GM18861 (cell line): ENCODE results near the gene HOMEZ.
"Not testable (repeated sequence)": the region's sequence is repeated elsewhere in the genome, so short reads cannot be mapped to it uniquely, and the experiment has no call there.

Experiments
- ATAC-seq: cut with Tn5 transposase; IDR thresholded peaks from one replicate; pipeline ENCODE4 v1.9.1; 2021; ENCODE audit not compliant: unreplicated experiment

The HOMEZ gene, protein sequence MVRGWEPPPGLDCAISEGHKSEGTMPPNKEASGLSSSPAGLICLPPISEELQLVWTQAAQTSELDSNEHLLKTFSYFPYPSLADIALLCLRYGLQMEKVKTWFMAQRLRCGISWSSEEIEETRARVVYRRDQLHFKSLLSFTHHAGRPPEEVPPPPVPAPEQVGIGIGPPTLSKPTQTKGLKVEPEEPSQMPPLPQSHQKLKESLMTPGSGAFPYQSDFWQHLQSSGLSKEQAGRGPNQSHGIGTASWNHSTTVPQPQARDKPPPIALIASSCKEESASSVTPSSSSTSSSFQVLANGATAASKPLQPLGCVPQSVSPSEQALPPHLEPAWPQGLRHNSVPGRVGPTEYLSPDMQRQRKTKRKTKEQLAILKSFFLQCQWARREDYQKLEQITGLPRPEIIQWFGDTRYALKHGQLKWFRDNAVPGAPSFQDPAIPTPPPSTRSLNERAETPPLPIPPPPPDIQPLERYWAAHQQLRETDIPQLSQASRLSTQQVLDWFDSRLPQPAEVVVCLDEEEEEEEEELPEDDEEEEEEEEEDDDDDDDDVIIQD

DNA sequence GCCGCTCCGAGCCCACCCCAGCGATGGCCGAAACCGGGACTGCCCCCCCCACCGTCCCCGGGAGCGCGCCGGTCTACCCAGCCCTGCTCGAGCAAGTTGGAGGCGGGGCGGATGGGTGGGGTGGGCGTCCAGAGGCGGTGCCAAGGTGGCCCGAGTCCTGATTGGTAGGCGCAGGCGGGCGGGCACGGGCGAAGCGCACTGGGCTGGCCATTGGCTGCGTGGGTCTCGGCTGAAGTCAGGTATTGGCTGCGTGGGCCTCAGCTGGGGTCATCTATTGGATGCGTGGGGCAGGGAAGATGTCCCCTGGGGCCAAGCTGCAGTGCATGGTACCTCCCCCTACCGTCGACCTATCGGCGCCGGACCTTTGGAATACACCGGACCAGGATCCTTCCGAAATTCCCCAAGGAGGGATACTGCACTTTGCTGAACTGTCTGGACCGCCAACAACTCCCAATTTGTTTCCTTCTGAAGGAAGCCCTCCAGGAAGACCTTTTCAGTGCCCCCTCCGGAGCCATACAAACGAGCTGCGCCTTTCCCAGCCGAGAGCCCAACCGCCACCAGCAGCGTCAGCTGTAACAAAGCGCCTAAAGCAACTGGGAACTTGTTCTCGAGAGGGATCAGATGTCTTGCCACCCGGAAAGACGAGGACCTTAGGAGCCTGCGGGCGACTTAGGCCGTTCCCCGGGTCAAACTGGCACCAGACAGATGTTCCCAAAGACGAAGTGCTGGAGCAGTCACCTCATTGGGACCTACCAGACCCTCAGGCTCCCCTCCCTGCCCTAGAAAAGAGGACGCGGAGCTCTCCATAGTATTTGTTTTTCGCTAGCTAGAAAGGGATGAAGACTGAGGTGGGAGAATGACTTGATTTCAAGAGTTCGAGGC lies at the start of gene HOMEZ:
HOMEZ (minus strand) TSS at position 113 of the 882 bp plus-strand sequence. CDS start 180 bp downstream, outside the sequence.
- ATAC-seq = peak; percentile 92

DNA sequence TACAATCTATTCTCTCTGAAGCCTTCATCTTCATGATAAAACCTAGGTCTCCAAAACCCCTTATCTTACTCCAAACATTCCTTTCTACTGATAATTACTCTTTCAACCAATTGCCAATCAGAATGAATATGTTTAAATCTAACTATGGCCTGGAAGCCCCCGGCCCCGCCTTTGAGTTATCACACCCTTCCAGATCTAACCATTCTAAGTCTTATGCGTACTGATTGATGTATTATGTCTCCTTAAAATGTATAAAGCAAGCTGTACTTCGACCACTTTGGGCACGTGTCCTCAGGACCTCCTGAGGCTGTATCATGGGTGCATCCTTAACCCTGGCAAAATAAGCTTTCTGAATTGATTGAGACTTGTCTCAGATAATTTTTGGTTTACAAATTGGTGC lies 49.7 kb upstream of the HOMEZ start:
- ATAC-seq = no peak

DNA sequence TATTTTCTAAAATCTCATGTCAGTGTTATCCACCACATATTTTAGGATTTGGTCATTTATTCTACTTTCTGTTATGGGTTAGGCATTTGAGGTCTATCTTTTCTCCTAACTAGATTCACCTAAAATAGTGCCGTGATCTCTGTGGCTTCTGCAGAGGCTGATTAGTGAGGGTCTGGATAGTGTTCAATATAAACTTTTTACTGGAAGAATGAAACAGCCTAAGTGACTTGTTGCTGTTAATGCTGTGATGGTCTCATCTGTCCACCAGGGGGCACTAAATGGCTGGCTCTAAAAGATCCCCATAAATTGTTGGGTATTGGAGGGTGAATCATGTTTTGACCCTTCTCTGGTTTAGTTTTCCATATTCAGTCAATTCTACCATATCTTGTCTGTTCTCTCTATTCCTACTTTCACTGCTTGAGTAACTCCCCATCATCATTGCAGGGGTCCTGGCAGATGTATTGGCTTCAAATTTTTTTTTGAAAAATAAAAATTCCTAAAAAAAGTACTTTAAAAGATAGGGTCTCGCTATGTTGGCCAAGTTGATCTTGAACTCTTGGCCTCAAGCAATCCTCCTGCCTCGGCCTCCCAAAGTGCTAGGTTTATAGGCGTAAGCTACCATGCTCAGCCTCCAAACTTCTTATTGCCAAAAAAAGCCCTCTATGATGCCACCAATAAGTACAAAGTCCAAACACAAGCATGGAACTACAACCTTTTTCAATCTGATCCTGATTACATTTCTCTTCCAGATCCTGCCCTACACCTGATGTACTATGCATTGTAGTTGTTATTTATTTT lies 42.2 kb upstream of the HOMEZ start:
- ATAC-seq = peak; percentile 49

DNA sequence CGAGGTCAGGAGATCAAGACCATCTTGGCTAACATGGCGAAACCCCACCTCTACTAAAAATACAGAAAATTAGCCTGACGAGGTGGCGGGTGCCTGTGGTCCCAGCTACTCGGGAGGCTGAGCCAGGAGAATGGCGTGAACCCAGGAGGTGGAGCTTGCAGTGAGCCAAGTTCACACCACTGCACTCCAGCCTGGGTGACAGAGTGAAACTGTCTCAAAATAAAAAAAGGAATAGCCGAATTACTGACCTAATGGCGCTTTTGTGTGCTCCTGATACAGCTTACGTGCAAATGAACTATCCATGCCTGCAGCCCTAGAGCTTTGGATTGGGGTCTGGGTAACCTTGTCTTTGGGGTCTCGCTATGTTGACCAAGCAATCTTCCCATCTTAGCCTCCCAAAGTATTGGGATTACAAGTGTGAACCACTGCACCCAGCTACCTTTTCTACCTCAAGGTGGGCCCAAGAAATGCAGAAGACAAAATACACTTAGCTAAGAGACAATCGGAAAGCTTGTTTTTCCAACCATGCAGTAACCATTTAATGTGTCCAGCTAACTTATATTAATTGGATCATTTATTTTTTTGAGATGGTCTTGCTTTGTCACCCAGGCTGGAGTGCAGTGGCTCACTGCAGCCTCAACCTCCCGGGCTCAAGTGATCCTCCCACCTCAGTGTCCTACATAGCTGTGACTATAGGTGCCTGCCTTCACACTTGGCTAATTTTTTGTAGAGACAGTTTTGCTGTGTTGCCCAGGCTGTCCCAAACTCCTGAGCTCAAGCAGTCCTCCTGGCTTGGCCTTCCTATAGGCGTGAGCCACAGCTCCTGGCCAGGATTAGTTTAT lies 40.8 kb upstream of the HOMEZ start:
- no peak for ATAC-seq

DNA sequence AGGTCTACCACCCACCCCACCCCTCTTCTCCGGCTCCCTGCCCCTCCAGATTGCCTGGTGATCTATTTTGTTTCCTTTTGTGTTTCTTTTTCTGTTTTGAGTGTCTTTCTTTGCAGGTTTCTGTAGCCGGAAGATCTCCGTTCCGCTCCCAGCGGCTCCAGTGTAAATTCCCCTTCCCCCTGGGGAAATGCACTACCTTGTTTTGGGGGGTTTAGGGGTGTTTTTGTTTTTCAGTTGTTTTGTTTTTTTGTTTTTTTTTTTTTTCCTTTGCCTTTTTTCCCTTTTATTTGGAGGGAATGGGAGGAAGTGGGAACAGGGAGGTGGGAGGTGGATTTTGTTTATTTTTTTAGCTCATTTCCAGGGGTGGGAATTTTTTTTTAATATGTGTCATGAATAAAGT lies 39.8 kb upstream of the HOMEZ start:
- not testable (repeated sequence) for ATAC-seq

DNA sequence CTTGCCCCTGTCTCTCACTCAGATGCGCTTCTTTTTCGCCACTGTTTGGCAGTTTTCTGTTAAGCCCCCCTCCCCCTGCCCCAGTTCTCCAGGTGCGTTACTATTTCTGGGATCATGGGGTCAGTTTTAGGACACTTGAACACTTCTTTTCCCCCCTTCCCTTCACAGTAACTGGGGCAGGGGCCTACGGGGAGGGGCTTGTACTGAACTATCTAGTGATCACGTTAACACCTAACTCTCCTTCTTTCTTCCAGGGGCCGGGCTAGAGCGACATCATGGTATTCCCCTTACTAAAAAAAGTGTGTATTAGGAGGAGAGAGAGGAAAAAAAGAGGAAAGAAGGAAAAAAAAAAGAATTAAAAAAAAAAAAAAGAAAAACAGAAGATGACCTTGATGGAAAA lies 39.1 kb upstream of the HOMEZ start:
- ATAC-seq = no peak

DNA sequence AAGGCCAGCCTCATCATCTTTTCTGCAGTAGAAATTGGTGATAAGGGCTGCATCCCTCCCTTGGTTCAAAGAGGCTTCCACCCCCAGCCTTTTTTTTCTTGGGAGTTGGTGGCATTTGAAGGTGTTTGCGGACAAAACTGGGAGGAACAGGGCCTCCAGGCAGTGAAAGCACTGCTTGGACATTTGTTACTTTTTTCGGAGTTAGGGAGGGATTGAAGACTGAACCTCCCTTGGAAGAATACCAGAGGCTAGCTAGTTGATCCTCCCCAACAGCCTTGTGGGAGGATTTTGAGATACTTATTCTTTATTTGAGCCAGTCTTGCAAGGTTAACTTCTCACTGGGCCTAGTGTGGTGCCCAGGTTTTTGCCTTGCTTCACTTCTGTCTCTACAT lies 38.5 kb upstream of the HOMEZ start:
- no peak for ATAC-seq

DNA sequence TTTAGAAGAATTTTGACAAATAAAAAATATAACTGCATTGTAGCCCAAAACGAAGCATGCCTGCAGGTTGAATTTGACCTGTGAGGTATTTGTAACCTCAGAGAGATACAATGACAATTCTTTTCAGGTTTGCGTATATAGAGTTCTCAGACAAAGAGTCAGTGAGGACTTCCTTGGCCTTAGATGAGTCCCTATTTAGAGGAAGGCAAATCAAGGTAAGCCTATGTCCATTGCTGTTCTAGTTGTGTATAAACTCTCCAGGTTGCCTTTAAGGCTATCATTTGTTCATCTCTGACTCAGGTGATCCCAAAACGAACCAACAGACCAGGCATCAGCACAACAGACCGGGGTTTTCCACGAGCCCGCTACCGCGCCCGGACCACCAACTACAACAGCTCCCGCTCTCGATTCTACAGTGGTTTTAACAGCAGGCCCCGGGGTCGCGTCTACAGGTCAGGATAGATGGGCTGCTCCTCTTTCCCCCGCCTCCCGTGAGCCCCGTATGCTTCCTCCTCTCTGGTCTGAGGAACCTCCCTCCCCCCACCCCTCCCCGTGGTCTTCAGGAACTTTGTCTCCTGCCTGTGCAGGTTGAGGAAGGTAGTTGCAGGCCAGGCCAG lies 38.0 kb upstream of the HOMEZ start:
- ATAC-seq = no peak

DNA sequence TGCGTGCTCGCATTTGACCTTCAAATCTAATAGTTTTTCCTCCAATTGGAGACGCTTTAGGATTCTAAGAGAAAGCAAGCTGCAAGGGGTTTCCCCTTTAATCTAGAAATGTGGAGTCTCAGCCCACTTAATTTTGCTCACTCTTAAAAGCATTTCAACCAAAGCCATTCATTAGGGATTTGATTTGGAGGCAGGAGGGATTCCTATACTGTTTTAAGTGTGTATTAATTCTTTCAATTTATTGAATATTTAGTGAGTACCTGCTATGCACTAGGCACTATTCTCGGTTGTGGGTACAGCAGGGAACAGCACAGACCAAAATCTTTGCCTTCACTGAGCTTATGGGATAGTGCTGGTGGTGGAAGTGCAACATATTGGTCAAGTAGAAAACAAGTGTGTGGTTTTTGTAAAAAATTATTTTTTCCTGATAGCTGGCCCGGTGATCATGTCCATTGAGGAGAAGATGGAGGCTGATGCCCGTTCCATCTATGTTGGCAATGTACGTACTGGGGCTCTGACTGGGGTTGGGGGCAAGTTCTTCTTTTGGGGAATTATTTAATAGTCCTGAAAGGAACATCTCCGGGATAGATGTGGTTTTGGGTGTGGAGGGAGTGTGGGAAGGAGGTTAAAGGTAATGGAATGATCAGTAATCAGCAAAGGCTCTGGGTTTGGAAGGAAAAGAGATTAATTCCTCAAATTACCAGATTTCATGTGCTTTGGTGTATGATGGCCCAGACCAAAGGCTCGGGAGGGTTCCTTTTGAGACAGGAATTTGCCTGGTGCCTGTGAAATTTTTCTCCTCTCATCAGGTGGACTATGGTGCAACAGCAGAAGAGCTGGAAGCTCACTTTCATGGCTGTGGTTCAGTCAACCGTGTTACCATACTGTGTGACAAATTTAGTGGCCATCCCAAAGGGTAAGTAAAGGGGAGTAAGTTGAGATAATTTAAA lies 36.9 kb upstream of the HOMEZ start:
- ATAC-seq = no peak

DNA sequence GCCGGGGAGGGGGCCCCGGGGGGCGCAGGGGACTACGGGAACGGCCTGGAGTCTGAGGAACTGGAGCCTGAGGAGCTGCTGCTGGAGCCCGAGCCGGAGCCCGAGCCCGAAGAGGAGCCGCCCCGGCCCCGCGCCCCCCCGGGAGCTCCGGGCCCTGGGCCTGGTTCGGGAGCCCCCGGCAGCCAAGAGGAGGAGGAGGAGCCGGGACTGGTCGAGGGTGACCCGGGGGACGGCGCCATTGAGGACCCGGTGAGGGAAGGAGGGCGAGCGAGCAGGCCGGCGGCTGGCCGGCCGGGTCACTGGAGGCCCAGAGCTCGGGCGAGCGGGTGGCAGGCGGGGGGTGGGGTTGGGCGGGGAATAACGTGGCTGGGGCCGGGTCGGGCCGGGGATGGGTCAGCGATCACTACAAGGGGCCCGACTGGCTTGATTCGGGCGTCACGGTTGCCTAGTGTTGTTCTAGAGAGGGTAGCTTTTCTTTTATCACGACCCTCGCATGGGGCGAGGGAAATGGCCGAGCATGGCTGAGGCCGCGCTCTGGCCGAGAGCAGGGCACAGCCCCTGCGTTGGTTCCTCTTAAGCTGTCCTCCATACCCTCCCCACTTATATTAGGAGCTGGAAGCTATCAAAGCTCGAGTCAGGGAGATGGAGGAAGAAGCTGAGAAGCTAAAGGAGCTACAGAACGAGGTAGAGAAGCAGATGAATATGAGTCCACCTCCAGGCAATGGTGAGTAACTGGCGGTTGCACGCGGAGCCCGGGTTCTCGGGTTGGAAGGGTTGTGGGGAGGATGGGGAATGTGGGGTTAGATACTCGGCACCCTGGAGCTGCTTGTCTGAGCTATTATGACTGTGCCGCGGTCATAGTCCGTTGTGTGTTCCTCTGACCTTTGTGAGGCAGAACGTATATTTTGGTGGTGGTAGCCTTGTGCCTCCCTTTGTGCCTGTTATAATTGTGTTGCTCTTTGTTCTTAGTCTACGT lies 35.9 kb upstream of the HOMEZ start:
- no peak for ATAC-seq

DNA sequence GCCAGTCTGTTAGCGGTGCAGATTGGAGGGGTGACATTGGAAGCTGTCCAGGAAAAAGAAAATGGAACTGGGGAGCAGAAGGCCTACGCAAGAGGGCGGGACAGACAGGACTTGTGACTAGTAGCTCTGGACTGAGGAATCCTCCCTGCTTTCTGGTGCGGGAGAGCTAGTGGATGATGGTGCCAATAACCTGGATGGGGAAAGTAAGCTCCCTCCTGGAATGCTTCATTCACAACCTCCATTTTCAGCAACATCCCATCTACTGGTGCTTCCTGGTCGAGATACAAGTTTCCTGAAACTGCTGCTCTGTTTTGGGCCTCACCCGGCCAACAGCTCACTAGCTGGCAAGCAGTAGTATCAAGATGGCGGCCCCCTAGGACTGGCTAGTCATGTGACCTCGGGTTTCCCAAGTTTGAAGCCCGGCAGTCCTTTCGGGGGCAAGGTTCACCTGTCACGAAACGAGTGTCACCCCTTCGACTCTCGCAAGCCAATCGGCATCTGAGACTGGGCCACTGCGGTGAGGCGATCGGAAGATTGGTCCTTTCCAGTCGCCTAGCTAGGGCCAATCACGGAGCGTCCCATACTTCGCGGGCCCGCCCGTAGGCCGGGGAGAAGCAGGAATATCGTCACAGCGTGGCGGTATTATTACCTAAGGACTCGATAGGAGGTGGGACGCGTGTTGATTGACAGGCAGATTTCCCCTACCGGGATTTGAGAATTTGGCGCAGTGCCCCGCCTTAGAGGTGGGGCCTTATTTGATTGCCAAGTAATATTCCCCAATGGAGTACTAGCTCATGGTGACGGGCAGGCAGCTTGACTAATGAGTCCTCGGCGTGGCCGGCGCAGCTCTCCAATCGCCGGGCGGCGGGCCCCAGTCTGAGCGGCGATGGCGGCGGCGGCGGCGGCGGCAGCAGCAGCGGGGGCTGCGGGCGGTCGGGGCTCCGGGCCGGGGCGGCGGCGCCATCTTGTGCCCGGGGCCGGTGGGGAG lies 34.9 kb upstream of the HOMEZ start, which contains the start of gene PABPN1:
PABPN1 (plus strand) TSS at position 874 of the 988 bp plus-strand sequence; CDS start at position 887, 13 bp downstream.
- ATAC-seq = peak; percentile 92

DNA sequence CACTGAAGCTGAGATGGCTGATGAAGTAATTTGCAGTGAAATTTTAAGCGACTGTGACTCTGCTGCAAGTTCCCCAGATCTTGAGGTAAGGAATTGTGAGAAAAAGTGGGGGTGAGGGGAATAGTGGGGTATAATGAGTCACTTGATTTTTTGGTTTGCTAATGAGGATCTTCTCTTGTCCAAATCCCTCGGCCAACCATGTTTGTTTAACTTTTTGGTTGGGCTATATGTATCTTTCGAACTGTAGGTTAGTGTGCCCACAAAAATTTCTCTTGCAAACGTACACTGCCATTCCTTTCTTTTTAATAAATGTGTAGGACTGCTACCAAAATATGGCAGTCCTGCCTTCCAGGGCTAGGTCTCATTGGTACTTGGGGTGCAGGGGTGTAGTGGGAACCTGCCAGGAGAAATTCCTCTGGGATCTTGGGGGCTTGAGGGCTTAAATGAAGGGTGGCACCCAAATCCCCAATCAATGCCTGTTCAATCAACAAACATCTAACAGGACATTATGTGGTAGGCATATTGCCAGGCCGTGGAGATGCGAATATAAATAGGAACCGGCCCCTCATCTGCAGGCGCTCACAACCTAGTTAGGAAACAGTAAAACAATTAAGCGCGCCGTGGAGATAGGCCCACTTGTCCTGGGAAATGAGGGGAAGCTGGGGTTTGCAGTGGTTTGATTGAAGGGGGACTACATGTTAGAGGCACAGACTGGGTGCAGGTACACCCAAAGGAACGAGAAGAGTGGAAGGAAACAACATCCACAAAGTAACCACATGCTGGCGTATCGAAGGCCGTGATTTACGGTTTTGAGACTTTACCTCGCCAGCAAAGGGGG lies 34.0 kb upstream of the HOMEZ start:
- no peak for ATAC-seq

DNA sequence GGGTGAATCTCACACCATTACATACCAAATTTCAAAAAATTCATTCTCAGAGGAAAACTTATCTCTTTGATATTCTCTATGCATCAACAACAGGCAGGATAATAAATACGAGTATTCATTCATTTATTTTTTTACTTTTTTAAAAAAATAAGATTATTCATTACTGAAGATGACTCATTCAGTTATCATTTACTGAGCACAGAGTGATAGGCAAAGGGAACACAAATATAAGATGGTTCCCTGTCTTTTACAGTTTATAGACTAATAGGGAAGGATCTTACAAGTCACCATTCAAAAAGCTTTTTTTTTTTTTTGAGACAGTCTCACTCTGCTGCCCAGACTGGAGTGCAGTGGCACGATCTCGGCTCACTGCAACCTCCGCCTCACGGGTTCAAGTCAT lies 30.4 kb upstream of the HOMEZ start:
- no peak for ATAC-seq

DNA sequence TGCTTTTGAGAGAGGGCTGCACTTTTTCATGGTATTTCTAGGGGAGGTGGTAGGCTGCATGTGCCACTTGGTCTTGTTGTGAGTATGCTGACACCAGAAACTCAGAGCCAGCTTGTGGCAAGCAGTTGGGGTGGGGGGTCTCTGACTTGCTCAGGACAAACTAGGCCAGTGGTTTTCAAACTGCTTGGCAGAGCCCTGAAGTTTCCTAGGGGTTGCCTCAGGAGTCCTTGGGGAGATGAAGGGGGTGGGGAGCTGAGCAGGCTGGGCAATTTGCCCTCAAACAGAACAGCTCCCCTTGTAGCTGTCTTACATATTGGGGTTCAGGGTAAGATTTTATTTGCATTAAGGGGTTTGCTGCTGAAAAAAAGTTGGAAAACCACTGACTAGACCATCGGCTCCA lies 24.6 kb upstream of the HOMEZ start:
- no peak for ATAC-seq
